ENCODE results near the gene TOMM22.

Gene TOMM22

GRCh38 chr22:38696606-38697424 lies 15.1 kb downstream of the TOMM22 start:
- peak; percentile 50 for DNase-seq (ENCODE audit: low spot score)

- DNase-seq (ENCODE audit: low spot score) = peak; percentile 66
Observed at GRCh38 chr22:38697425-38698089, 15.8 kb downstream of the TOMM22 start.

DNA sequence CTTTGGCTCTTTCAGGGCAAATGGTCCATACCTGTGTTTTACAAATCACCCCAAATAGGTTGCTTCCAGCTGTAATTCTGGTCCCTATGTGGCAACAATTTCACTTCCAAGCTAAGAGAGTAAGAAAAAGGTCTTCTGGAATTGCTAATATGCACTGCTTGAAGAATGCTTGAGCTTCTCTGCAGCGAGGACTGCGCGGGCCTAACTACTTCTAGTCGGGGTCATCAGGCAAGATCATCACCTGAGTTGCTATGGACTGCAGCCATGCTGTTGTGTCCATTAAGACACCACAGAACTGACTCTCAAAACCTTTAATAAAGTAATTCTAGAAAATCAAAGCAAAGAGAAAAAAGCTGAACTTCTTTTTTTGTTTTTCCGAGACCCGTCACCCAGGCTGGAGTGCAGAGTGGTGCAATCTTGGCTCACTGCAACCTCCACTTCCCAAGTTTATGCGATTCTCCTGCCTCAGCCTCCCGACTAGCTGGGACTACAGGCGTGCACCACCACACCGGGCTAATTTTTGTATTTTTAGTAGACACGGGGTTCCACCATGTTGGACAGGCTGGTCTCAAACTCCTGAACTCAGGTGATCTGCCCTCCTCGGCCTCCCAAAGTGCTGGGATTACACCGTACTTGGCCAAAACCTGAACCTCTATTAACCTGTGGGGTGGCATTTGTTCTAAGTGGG lies 16.8 kb downstream of the TOMM22 start:
- DNase-seq (ENCODE audit: low spot score) = no peak

DNA sequence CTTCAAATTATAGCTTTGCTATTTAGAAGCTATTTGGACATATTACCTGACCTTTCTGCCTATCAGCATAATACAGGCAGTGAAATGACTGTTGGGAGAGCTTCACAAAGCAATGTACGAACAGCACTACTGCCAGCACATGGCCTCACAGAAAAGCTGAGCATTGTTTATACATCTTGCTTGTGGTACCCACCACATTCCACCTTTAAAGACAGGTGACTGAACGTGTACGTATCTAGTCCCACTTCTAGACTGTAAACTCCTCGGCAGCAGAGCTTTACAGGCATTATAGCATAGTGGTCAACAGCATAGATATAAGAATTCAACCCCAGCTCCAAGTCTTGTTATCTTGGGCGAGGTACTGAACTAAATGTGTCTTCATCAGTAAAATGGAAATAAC lies 17.4 kb downstream of the TOMM22 start:
- no peak for DNase-seq (ENCODE audit: low spot score)

GRCh38 chr22:38699784-38700183 lies 18.0 kb downstream of the TOMM22 start:
- DNase-seq (ENCODE audit: low spot score) = peak; percentile 47

GRCh38 chr22:38700270-38700788 lies 18.6 kb downstream of the TOMM22 start:
- no peak for DNase-seq (ENCODE audit: low spot score)

DNA sequence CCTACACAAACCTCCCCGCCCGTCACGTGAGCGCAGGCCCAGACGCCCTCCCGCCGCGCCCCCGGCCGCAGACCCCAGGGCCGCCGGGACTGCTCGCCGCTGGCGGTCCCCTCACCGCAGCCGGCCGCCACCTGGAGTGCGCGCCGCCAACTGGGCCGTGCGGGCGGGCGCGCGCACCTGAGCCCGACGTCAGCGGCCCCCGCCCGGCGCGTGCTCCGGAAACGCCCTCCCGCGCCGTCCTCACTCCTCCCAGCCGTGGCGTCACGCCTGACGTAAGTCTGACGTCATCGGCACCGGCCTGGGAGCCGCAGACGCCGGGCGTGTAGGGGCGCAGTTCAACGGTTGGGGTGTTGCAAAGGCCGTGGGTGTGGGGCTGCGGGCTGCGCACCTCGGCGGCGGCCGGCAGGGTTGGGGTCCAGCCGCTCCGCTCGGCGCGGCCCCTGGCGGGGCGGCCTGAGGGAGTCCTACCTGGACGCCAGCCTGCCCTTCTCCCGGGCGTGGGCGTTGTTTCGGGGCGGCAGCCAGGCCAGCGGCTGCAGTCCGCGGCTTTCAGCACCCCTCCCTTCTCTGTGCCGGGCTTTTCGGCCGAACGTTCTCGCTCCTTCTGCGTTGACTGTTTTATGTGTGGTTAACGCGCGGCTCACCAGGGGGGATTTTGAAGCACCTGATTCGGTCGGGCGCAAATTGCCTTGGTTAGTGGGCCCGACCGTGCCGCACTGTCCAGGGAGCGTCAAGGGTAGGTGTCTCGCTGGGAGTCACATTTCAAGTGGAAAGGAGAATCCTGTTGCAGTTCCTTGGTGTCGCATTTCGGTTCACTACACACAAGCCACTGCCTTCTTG lies 19.3 kb downstream of the TOMM22 start, which contains the start of gene JOSD1:
JOSD1 (minus strand) TSS at position 155 of the 840 bp plus-strand sequence. CDS start 956 bp downstream, outside the sequence.
- DNase-seq (ENCODE audit: low spot score) = peak; percentile 99

DNA sequence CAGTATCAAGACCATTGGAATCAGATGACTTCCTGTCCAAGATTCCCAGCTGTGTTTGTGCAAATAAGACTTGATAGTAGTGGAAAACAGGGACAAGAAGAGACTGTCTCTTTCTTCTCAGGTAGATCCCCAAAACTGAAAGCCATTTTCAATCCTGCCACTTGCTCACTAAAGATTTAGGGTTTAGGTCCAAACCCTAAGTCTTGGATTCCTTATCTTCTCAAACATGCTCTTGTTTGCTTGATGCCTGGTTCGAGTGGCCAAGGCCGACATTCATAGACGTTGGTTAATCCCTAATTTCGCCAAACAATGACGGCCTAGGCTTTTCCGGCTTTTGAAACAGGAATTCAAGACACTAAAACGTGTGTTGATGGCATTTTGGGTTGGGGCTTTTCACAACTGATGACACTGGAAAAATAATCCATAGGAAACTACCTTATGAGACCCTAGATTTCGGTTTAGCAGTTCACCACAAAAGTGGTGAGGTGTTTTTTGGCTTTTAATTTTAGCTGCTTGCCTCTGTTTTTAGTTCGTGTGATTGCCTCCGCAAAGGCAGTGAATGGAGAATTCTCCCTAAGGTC lies 23.0 kb downstream of the TOMM22 start:
- DNase-seq (ENCODE audit: low spot score) = peak; percentile 58

GRCh38 chr22:38705235-38706100 lies 23.7 kb downstream of the TOMM22 start, which contains the start of gene GTPBP1:
Gene GTPBP1, plus strand, starts transcription at chr22:38705944. Its CDS starts 12 bp downstream, at chr22:38705956.
- peak; percentile 100 for DNase-seq (ENCODE audit: low spot score)

DNA sequence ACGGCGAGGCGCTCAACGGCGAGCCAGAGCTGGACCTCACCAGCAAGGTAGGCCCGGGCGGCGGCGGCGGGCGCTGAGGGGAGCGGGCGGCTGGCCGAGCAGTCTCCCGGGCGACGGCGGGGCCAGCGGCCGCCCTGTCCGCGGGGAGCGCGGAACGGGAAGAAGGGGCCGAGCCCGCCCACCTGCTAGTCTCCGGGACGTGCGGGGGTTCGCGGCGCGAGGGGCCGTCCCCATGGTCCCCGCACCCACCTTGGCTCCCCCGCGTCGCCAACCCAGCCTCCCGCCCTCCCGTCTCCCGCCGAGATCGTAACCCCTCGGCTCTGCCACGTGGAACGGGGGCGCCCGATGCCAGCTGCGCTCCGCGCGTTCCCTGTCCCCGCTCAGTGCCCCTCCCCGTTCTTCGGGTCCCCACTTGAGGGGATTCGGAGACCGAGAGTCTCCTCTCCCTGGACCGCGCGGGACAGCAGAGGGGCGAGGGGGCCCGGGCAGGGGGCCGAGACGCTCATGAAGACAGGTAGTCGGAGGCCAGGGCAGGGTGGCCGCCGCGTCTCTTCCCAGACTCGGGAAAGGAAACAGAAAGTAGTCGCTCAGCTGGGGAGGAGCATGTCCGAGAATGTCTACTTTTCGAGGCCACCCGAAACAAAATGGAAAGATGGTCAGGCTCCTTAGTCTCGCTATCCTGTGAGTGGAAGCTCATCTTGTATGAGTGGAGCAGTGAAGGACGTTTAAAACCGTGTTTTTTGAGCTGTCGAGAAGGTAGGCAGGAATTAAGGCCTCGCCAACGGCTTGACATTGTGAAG lies 24.5 kb downstream of the TOMM22 start:
- peak; percentile 60 for DNase-seq (ENCODE audit: low spot score)

- DNase-seq (ENCODE audit: low spot score) = no peak
Observed at GRCh38 chr22:38706901-38707195, 25.1 kb downstream of the TOMM22 start.

DNA sequence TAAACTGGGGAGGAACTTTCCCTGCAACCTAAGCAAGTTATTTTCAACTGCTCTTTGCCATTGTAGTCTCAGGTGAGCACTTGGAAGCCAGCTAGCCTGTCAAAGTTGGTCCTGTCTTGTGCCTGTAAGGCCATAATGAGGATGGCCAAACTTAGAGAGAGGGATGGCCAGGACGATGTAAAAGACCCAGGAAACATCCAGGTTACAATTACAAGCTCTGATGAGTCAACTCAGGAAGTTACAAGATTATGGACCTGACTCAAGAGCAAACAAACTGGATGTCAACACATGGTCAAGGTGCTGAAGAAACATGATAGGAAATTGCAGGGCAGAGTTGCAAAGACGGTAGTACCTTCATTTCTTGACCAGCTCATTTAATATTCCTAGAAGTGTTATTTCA lies 25.6 kb downstream of the TOMM22 start:
- DNase-seq (ENCODE audit: low spot score) = peak; percentile 72

GRCh38 chr22:38707984-38708383 lies 26.2 kb downstream of the TOMM22 start:
- DNase-seq (ENCODE audit: low spot score) = peak; percentile 37

DNA sequence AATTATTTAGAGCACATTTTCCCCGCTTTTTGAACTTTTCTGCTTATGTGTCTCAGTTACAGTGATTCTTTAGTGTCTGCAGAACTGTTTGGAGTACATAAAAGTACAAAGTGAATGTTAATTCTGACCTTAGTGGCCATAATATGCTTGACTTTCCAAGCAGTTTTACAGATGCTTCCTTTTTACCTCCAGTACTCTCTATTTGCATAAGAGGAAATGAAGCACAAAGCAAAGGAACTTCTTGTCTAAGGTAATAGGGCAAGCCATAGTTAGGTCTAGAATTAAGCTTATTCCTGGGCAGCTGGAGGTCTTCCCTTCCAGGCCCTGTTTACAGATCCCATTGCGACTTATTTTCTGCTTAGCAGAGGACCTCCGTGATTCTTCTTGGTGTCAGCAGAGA lies 27.5 kb downstream of the TOMM22 start:
- DNase-seq (ENCODE audit: low spot score) = no peak

GRCh38 chr22:38710351-38710750 lies 28.6 kb downstream of the TOMM22 start:
- DNase-seq (ENCODE audit: low spot score) = peak; percentile 77

GRCh38 chr22:38710866-38711265 lies 29.1 kb downstream of the TOMM22 start:
- no peak for DNase-seq (ENCODE audit: low spot score)

DNA sequence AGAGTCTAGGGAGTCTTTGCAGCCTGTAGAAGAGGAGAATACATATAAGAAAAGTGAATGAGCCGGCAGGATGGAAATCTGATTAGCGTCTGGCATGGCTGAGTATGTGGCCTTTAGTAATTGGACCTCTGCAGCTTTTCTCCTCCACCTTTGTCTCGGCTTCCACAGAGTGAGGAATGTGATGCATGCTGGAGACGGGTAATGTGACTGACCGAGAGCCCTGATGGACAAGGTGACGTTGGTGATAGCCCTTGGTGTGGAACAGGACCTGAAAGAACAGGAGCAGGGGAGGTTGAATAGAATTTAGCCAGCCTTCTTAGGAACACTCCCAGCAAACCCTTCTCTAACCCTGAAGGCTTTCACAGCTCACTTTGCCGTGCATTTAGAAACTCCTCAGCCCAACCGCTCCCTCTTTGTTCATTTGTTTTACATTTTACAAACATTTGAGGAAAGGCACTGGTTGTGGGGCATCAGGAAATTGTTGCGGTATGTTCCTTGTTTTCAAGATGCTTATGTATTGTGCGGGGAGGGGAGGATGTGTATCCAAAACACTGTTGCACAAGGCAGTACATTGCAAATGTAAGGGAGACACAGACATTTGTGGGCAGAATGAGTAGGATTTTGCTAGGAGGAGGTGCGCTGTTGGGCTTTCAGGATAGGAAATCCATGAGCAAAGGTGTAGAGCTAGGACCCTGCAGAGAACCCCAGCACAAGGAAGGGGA lies 30.9 kb downstream of the TOMM22 start:
- DNase-seq (ENCODE audit: low spot score) = no peak

DNA sequence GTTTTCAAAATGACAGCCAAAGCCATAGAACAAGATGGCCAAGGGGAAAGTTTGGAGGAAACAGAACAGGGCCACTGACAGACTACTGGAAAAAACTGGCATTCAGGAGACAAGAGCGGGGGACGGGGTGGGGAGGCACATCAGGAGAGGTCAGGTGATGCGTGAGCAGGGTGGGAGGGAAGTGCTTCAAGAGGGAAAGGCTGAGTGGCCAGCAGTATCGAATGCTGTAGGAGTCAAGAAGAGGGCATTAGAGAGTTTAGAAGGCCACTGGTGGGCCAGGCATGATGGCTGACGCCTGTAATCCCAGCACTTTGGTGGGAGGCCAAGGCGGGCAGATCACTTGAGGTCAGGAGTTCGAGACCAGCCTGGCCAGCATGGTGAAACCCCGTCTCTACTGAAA lies 32.2 kb downstream of the TOMM22 start:
- DNase-seq (ENCODE audit: low spot score) = no peak

Data from hematopoietic multipotent progenitor cell treated with erythropoietin and hydrocortisone succinate and interleukin-3 and kit ligand, for 17 days (in vitro differentiated cells).